Neural cell (in vitro differentiated cells): ENCODE data around the gene PLEKHG7.

Experiments used
- POLR2AphosphoS5 ChIP-seq: IDR thresholded peaks from 2 replicates; pipeline ENCODE4 v1.6.1; 2012
- RAD21 ChIP-seq: fragments of 450-650 bp; conservative IDR thresholded peaks from 2 replicates; pipeline ENCODE4 v1.6.1; 2014; ENCODE audit warnings: antibody characterized with exemption, mild to moderate bottlenecking, moderate library complexity
- TF ChIP-seq, protein P1 (sequence below): fragments of 450-650 bp; IDR thresholded peaks from 2 replicates; pipeline ENCODE4 v1.5.1; 2014; ENCODE audit warnings: antibody characterized with exemption, mild to moderate bottlenecking, moderate library complexity; ENCODE audit not compliant: poor library complexity, severe bottlenecking

DNA sequence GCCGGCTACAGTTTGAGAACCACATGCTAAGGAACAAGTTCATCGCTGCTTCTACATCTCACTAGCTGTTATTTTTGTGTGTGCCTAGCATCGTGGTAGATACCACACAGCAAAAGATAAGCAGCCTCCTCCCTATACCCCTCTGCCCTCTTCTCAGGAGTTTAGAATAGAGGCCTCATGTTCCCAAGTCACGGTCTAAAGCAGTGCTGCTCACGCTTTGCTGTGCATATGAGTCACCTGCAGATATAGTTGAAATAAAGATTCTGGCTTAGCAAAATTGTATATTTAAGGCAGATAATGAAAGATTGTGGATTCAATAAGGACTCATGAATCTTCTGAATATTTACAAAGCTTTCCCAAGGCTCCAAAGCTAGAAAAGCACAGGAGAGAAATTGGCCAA, 28.0 kb downstream of the PLEKHG7 start:
- TF ChIP-seq, protein P1, sequence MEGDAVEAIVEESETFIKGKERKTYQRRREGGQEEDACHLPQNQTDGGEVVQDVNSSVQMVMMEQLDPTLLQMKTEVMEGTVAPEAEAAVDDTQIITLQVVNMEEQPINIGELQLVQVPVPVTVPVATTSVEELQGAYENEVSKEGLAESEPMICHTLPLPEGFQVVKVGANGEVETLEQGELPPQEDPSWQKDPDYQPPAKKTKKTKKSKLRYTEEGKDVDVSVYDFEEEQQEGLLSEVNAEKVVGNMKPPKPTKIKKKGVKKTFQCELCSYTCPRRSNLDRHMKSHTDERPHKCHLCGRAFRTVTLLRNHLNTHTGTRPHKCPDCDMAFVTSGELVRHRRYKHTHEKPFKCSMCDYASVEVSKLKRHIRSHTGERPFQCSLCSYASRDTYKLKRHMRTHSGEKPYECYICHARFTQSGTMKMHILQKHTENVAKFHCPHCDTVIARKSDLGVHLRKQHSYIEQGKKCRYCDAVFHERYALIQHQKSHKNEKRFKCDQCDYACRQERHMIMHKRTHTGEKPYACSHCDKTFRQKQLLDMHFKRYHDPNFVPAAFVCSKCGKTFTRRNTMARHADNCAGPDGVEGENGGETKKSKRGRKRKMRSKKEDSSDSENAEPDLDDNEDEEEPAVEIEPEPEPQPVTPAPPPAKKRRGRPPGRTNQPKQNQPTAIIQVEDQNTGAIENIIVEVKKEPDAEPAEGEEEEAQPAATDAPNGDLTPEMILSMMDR: no peak
- no peak for TF ChIP-seq RAD21
- TF ChIP-seq POLR2AphosphoS5: no peak
